GM21390 (cell line): ENCODE data around the gene MRTFA.
"Not testable (repeated sequence)": the region's sequence is repeated elsewhere in the genome, so short reads cannot be mapped to it uniquely, and the experiment has no call there.

Experiments
- ATAC-seq: cut with Tn5 transposase; IDR thresholded peaks from one replicate; pipeline ENCODE4 v1.9.1; 2021; ENCODE audit not compliant: unreplicated experiment

MRTFA gene

GRCh38 chr22:40660730-40661129, 24.2 kb upstream of the MRTFA start:
- ATAC-seq, result no peak

DNA sequence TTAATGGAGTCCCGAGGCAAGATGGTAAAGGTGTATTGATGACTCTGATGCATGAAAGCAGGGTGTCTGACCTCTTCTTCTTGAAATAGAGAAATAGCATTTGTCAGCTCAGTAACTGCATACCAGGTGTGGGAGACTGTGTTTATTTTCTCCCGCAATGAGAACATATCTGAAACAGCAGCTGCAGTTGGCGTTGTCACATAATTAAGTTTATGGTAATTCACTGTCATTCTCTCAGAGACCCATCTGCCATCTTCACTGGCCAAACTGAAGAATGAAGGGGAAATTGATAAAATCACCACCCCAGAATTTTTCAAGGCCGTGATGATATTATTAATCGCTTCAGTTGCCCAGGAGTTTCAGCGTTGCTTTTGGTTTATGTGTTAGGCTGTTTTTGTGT, 22.6 kb upstream of the MRTFA start:
- no peak for ATAC-seq

GRCh38 chr22:40656651-40657050, 20.1 kb upstream of the MRTFA start:
- ATAC-seq, result not testable (repeated sequence)

GRCh38 chr22:40655941-40656340, 19.4 kb upstream of the MRTFA start:
- ATAC-seq, result not testable (repeated sequence)

DNA sequence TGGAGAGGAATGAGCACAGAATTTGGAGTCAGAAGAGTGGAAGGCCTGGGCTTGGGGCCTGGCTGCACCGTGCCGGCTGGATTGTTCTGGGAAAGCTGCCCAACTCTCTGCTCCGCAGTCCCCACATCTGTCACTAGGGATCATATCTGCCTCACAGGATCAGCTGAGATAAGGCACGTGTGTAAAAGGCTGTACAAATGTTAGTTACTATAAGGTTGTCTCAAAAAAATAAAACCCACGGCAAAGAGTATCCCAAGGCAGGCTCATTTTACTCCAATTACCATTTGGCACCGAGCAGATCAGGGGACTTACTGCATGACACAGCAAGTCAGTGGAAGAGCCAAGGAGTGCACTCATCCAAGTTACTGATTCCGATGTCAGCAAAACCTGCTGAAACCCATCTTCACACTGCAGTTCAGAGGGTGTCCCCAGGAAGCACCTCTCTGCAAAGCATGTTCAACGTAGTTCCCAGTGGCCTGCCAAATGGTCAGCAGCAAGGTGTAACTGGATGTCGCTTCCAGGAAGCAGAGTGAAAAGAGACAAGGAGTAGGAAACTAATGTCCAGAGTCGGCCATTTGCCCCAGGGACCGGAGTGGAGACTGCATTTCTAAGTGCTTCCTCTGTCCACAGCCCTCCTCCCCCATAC, 18.1 kb upstream of the MRTFA start:
- ATAC-seq, result no peak

DNA sequence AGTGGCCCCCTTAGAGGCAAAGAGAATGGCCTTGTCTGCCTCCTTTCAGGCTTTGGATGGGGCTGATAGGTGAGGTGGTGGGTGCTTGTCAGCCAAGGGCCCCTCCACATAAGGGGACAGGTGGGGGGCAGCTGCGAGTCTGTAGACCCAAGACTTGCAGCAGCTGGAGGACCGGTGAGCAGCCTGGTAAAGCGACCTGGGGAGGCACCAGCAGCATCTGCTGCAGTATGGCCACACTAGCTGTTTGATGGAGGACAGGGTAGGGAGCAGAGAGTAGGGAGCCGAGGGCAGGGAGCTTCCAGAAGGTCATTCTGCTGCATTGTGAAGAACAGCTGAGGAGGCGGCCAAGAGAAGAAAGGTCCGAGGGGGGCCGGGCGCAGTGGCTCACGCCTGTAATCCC, 16.8 kb upstream of the MRTFA start:
- ATAC-seq, result no peak

DNA sequence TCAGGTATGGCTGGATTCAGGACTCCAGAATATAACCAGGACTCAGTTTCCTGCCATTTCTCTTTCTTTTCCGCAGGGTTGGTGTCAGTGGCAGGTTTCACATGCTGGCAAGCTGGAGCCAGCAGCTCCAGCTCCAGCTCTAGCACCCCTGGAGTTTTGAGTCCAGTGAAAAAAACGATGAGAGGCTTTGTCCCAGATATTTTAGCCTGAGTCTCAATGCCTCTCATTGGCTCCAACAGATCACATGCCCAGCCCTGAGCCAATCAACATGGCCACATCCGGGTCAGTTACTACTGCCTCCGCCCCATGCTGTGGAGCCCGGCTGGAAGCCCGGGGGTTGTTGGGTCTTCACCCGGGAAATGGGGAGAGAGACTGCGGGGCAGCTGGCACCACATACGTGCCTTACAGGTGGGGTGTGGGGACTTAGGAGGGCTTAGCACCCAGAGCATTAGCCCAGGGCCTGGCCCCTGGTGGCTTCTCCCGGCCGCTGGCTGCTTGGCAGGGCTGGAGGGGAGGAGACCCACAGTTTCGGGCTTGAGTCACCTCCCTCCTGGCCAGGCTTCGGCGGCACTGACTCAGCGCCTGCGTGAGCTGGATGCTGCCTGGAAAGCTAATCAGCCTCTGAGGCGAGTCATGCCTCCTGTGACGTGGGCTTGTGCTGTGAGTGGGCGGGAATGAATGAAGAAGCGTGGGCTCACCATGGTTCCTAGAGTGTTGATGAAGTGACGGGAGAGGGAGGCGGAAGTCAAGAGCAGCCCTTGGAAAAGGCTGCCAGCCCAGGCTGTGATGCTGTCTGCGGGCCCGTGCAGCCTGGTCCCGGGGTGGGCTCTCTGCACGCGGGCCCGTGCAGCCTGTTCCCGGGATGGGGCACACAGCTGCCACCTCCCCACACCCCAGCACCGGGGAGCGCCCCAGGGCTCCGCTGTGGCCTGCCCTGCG, 15.3 kb upstream of the MRTFA start:
- ATAC-seq, result no peak

- ATAC-seq, result no peak
Measured at GRCh38 chr22:40651057-40651456, 14.5 kb upstream of the MRTFA start.

DNA sequence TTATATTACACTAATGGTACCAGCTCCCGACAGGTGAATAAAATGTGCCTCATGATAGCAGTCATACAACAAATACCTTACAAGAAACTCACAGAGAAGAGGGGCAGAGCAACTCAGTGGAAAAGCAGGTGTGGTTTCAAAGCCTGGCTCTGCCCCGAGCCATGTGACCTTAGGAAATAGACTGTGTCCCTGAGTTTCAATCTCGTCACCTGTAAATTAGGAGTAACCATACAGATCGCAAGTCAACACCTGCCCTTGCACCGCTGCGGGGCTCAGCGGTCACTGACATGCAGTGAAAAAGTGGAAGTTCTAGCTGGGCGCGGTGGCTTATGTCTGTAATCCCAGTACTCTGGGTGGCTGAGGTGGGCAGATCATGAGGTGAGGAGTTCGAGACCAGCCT, 11.9 kb upstream of the MRTFA start:
- no peak for ATAC-seq

- ATAC-seq, result no peak
Measured at GRCh38 chr22:40645579-40646197, 9.2 kb upstream of the MRTFA start.

DNA sequence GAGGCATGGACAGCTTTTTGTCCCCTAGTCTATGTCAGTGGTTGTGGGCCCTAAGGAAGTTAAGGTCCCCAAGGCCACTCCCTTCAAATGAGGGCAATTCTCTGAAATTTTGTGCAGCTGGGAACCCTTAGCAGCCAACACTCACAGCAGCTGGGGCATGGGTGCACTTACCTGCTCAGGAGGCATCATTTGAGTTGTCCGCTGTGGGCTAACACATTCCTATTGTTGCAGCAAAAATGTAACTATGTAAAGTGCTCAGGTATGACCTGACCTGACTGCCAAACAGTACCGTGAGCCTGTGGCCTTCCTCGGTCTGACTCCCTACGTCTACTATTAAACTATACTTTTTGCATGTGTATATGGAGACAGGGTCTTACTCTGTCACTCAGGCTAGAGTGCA, 5.8 kb upstream of the MRTFA start:
- ATAC-seq, result no peak

GRCh38 chr22:40641269-40641668, 4.8 kb upstream of the MRTFA start:
- no peak for ATAC-seq

GRCh38 chr22:40638261-40638660, 1.7 kb upstream of the MRTFA start:
- ATAC-seq, result no peak

DNA sequence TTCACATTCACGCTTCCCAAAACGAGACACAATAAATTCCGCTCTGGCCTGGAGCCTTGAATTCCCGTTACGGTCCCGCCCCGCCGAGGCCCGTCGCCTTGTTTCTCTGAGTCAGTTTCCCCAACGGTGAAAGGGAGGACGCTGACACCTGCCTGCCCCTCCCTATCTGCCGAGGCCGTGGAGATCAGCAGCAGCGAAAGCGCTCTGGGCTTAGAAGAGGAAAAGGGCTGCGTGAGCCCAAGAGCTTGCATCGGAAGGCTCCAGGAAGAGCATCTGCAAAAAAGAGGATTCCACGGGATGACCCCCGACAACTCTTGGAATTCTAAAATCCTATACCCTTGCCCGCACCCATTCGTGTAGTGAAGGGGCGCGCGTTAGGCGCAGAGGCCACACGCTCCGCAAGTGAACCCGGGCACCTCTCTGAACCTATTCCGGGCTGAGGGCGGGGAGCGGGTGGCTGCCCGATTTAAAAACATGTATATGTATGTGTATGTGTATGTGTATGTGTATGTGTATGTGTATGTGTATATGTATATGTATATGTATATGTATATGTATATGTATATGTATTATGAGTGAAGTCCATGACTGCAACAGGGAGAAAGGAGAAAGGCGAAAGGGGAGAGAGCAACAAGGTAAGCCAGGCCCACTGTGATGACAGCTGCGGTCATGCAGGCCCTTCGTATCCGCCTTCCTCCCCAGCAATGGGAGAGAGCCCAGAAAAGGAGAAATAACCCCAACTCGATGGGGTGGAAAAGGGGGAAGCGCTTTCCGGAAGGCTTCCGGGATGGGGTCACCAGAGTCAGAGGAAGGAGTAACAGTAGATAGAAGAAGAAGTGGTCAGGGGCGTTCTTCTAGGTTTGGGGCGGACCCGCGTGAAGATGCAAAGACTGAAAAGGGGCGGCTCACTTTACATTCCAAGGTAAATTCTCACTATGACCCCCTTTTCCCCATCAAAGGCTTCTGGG, 948 bp upstream of the MRTFA start:
- ATAC-seq, result peak; percentile 4

DNA sequence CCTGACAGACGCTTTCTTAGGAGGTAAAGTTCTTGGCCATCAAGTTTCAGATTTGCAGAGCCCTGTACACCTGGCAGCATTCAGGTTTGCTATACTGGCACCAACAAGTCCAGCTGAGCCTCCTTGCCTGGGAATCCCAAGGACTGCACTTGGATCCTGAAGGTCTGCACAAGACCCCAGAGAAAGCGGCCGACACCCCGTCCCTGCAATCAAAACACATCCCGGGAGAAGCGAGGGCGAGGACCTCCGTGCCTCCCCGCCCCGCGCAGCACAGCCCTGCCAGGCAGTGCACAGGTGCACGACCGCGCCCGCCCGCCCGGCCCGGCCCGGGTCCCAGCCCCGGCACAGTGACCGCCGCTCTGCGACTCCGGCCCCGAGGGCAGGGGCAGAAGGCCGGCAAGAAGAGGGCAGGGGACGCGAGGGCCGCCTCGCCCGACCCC, 559 bp downstream of the MRTFA start:
- peak; percentile 8 for ATAC-seq

DNA sequence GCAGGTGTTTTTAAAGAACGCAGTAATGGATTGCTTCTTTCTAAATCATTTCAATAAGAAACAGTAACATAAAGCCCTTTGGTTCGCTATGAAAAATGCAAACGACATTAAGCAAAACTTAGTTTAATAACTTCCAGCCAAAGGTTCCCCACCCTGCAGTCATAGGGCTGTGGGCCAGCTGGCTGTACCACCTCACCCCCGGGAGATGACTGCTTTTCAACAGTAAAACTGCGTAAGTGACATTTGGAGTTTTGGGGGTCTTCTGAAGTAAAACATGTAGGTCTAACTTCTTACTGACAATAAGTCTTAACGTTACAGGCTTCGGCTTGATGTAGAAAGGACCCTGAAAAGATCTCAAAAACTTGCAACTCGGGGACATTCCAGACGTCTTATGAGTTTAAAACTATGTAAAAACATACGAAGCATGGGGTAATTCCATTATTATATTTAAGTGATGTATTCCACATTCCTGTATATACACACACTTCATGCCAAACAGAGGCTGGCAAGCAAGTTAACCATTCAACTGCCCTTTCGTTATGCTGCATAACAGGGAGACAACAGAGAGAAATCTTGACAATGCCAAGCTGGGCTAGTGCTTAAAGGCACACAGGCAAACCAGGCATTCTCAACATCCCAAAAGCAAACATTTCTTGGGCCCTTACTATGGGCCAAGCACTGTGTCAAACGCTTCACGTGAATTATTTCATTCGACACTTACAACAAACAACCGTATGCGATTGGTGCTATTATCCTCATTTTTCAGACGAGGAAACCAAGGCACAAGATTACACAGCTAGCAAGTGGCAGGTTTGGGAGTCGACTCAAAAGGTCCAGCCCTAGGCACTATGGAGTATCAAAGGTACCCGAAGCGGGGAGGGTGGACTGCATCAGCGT, 1.2 kb downstream of the MRTFA start:
- no peak for ATAC-seq

DNA sequence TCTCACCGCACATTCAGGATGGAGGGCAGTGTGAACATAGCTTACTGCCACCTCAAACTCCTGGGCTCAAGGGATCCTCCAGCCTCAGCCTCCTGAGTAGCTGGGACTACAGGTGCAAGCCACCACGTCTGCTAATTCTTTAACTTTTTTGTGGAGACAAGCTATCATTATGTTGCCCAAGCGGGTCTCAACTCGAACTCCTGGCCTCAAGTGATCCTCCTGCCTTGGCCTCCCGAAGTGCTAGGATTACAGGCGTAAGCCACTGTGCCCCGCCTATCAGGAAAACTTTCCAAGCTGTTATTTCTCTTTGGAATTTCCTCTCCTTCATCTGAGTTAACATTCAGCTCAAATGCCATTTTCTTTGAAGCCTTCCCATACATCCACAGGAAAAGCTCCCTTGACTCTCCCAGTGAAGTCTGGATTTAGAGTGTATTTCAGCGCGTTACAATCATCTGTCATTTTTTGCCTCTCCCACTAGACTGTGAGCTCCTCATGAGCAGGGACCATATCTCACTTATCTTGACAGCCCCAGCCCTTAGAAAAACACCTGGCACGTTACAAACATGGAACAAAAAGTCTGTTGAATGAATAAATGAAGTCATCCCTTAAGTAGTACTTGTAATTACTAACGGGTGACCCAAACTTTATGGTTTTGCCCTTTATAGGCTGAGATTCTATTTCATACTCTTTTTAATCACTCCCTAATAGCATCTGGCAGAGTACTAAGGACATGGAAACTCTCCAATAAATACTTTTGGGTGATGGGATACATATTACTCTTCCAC, 2.2 kb downstream of the MRTFA start:
- ATAC-seq, result no peak

GRCh38 chr22:40633036-40633435, 3.5 kb downstream of the MRTFA start:
- no peak for ATAC-seq

DNA sequence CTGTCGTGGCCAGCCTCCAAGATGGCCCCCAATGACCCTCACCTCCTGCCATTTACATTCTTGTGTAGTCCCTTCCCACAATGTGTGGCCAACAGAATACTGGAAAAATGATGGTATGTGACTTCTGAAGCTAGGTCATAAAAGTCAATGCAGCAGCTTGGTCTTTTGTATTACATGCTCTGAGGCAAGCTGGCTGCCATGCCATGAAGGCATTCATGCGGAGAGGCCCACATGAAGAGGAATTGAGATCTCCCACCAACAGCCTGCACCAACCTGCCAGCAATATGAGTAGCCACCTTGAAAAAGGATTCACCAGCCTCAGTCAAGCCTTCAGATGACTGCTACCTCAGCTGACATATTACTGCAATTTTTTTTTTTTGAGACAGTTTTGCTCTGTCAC, 4.6 kb downstream of the MRTFA start:
- no peak for ATAC-seq
